ENCODE data around the gene KIRREL3.

Gene KIRREL3

GRCh38 chr11:126498281-126498680 is 502.3 kb downstream of the KIRREL3 start:
- DNase-seq = no peak

DNA sequence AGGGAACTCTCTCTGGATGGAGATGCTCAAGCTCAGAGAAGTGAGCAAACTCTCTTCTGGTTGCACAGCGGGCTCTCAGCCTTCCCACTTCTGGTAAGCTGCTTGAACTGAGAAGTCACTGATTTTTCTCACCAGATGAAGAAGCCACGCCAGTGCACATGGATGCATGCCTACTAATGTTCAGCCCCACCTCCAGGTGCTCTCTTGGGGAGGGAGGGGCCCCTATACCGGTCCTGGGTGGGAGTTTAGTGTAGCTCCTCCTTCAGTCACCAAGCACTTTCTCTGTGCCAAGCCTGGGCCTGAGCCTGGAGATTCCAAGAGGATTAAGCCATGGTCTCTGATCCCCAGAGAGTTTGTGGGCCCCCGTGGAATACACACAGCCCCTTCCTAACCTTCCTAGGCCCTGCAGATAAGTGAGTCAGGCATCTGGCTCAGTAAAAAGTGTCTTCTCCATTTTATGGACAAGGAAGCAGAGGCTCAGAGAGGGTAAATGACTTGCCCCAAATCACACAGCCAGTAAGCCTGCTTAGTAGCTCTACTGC is 502.9 kb downstream of the KIRREL3 start:
- DNase-seq = no peak

DNA sequence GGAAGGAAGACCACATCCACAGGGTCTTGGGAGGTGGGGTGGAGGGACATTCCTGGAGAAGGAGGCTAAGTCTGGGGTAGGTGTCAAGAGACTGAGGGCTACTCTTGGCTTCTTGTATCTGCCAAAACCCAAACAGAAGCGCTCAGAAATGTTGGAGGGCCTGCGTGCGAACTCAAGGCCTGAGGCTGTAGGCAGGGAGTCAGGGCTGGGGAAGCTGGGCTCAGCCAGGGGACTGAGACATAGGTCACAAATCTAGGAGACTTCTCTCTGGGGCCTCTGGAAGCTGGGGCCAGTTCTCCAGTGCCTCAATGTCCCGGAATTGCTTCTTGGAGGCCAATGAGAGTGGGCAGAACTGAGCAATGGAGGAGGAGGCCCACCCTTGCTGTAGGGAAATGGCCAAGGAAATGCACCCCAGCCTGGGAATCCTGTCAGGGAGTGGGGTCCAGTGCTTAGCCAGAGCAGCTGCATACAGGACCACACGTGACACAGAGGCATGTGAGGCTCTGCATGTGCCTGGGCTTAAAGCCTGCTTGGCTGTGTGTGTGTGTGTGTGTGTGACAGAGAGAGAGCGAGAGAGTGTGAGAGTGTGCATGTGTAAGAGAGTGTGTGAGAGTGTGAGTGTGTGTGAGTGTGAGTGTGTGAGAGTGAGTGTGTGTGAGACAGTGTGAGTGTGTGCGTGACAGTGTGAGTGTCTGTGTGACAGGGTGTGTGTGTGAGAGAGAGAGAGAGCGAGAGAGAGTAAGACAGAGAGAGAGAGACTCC is 503.8 kb downstream of the KIRREL3 start:
- no peak for DNase-seq

DNA sequence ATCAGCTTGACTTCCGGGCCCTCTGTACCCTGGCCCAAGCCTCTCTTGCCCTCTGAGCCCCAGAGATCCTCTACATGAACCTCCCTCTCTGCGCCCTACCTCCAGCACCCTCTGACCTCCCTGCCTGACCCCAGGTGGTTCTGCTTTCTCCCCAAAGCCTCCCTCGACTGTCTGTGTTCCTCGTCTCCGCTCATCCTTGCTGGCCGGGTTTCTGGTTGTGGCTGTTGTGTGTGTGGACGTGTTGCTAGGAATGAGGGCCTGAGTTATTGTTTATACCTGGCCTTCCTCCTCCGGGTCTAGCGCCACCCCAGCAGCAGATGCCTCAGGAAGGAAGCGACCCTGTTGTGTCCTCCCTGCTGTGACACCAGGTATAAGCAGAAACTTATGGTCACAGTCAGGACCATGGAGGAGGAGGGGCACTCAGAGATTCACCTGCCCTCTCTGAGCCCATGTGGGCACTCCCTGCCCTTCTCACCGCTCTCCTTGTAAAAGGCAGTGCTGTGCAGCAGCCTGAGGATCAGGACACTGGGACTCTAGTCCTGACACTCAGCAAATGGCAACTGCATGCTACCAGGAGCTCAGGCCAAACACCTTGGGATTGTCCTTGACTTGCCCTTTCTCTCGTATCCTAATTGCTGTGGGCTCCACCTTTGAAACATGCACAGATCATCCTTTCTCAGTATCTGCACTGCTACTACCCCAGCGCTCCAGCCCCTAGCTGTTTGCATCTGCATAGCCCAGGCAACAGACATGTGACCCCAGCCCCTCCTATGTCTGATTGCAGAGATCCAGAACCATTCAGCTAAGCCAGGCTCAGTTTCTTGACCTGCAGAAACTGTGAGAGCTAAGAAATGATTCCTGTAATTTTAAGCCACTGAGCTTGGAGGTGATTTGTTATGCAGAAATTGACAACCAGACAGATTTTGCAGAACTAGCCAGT is 505.0 kb downstream of the KIRREL3 start:
- no peak for DNase-seq

- no peak for DNase-seq
Measured at GRCh38 chr11:126494831-126495230, 505.7 kb downstream of the KIRREL3 start.

DNA sequence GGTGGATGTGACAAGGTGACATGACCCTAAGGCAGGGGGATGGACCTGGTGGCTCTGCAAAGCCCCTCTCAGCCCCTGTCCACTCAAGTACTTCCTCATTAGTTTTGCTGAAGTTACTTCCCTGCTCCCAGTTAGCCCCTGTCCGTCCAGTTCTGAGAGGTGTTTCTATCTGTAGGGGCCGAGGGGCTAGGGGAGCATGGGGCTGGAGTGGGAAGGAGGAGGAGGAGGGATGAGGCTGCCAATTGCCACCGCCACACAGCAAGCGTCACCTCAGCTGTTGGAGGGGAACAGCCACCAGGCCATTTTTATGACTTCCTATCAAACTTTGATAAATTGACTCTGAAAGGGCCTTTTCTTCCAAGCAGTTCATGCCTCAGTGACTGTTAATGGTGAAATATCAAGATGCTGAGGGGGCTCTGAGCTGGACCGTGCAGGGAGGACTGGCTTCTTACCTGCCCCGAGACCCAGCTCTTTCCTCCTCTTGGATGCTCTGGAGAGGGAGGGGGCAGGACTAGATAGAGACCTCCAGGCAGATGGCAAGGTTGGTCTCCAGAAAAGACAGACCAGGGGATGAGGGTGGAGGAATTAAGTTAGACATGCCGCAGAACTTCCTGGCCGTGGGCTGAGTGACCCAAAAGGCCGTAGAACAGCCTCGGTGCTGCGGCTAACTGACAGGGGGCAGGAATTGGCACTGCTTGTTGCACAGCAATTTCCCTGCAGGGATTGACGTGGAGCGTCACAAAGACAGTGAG is 508.1 kb downstream of the KIRREL3 start:
- DNase-seq = no peak

- DNase-seq = no peak
Measured at GRCh38 chr11:126491092-126491491, 509.5 kb downstream of the KIRREL3 start.

DNA sequence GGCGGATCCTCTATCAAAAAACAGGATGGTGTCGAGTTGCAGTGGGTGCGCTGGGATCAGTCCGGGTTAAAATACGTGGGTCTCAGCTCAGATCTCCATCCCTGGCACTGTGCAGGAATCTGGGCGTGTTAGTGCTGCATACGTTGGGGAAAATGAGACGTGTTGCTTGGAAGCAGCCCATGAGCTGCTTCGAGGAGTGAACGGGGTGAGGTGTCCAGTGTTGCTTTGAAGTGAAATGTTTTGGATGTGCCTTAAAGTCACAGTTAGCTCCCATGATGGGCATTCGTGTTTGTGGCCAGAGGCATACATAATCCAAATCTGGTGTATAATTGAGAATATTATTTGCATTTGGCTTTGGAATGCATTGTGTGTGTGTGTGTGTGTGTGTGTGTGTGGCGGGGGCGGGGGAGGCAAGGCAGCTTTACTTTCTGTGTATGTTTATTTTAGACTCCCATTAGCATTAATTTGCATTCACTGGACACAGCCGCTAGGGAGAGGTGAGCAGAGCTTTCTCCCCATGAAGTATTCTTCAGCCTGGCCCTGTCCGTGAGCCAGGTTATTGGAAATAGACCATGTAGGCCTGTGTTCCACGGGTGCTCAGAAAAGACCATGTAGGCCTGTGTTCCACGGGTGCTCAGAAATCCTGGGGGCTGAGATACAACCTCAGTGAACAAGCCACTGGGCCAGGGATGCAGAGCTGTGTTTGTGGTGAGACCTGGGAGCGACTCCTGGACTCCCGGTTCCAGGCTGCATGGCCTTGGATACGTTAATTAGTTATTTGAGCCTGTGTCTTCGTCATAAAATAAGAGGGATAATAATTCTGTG is 510.5 kb downstream of the KIRREL3 start:
- DNase-seq = no peak

- DNase-seq = no peak
Measured at GRCh38 chr11:126488591-126489370, 511.8 kb downstream of the KIRREL3 start.

DNA sequence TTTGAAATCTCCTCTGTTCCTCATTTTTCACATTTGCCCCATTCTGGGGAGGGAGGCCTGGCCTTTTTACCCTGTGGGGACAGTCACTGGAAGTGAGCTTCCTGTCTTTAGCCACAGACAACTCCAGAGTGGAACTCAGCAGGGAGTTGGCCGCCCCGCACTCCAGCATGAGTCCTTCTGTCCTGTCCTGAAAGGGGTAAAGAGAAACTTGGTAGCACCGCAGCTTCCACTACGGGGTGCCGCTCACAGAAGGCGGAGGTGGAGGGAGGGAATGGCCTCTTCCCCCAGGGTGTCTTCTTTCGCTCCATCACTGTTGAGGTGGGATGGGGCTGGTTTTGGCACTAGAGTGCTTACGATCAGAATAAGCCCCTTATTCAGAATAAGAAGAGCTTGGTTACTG is 512.9 kb downstream of the KIRREL3 start:
- DNase-seq = no peak

GRCh38 chr11:126485986-126486635 is 514.5 kb downstream of the KIRREL3 start:
- no peak for DNase-seq

GRCh38 chr11:126485021-126485792 is 515.4 kb downstream of the KIRREL3 start:
- peak; percentile 60 for DNase-seq

DNA sequence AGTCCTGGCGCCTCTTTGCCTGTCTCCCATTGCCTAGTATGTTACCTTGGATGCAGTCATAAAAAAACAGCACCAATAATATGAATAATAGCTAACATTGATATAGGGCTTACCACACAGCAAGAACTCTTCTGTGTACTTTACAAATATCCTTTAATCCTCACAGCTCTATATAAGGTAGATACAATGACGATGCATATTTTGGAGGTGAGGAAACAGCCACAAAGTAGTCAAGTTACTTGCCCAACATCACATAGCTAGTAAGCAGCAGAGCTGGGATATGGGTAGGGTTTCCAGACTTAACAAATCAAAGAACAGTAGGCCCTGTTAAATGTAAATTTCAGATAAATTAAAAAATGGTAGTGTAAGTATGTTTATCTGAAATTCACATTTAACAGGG is 516.3 kb downstream of the KIRREL3 start:
- DNase-seq = peak; percentile 85

DNA sequence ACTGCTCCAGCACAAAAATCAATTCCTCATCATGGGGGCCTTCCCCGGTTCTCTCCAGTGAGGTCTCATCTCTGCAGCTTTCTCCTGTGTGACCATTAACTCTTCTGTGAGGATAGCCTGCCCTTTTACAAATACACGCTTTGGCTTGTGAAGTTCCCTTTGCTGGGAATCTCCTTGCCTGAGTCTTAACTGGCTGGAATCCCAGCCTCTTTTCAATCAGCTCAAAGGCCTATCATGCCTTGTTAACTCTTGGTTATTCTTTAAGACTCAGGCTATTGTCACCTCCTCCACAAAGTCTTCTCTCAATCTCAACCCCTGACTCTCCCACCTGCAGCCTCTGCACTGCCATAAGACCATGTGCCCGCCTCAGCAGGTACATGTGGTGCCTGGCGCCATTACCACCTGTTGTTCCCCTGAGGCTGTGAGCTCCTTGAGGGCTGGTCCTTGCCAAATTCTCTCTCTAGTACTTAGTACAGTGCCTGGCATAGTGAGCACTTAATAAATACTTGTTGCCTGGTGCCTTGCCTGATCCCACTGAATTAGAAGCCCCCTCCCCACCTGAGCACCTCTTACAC is 516.9 kb downstream of the KIRREL3 start:
- DNase-seq = no peak

- DNase-seq = no peak
Measured at GRCh38 chr11:126482586-126483108, 517.9 kb downstream of the KIRREL3 start.

GRCh38 chr11:126481303-126481680 is 519.3 kb downstream of the KIRREL3 start:
- no peak for DNase-seq

DNA sequence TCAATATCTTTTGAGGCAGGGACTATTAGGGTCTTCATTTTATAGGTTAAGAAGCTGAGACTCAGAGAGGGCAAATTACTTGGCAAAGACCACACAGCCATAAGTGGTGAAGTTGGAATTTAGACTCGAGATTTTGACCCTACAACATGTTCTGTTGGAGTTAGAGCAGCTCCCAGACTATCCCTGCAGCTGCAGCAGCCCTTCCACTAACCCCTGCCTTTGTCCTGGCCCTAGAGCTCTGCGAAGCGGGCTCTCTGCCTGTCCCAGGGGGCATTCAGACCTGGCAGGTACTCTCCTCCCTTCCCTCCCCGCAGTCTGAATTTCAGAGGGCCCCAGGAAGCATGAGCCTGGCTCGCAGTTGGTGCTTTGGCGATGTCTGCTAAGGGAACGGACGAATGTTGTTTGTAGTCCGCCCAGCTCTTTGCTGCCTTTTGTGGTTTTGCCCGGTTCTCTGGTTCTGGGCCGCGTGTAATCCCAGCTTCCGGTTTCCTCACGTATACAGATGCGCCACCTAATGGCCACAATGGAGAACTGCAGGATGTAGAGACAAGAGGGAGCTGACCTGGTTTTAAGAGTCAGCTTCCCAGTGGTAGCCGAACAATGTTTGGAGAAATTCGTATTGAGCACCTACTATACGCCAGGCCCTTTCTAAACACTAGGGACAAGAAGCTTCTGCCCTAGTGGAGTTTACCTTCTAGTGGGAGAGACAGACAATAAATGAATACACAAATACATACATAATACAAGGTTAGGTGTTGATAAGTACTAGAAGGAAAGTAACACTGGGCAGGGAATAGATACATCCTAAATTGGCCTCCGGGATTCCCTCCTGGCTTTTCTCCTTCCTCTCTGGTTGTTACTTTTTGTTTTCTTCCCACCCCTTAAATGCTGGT is 519.9 kb downstream of the KIRREL3 start:
- DNase-seq = peak; percentile 87

- no peak for DNase-seq
Measured at GRCh38 chr11:126480015-126480409, 520.6 kb downstream of the KIRREL3 start.
